CD4-positive, alpha-beta T cell treated with Interleukin-4 for 1 hour (primary cell): ENCODE data around the gene ZNF107.

Experiments used
- DNase-seq, 2 donors: peaks; one replicate each; pipeline ENCODE4 v3.0.0-alpha.2; 2020 to 2022

Gene ZNF107

GRCh38 chr7:64665980-64666662 lies at the start of gene ZNF107:
Gene ZNF107 (plus strand): TSS chr7:64666133. CDS start chr7:64666283, 150 bp downstream.
- peak; percentile 92 to 93 for DNase-seq

- DNase-seq: peak in 1 of 2 donors; percentile 64
Measured at GRCh38 chr7:64618785-64619456, 47.0 kb upstream of the ZNF107 start.

GRCh38 chr7:64619705-64620104 lies 46.2 kb upstream of the ZNF107 start:
- no peak for DNase-seq

- no peak for DNase-seq
Measured at GRCh38 chr7:64621656-64622055, 44.3 kb upstream of the ZNF107 start.

GRCh38 chr7:64625114-64626082 lies 40.5 kb upstream of the ZNF107 start:
- peak in 1 of 2 donors; percentile 46 for DNase-seq

GRCh38 chr7:64626083-64626469 lies 39.9 kb upstream of the ZNF107 start:
- no peak for DNase-seq

- DNase-seq: no peak
Measured at GRCh38 chr7:64626557-64626956, 39.4 kb upstream of the ZNF107 start.

- no peak for DNase-seq
Measured at GRCh38 chr7:64628192-64628591, 37.7 kb upstream of the ZNF107 start.

- no peak for DNase-seq
Measured at GRCh38 chr7:64628721-64629120, 37.2 kb upstream of the ZNF107 start.

- DNase-seq: peak in 1 of 2 donors; percentile 20
Measured at GRCh38 chr7:64630496-64630895, 35.4 kb upstream of the ZNF107 start.

GRCh38 chr7:64632029-64632428 lies 33.9 kb upstream of the ZNF107 start:
- no peak for DNase-seq

- no peak for DNase-seq
Measured at GRCh38 chr7:64633401-64633800, 32.5 kb upstream of the ZNF107 start.

GRCh38 chr7:64634406-64635062 lies 31.4 kb upstream of the ZNF107 start:
- DNase-seq: no peak

- DNase-seq: peak; percentile 11 to 22
Measured at GRCh38 chr7:64636386-64636785, 29.5 kb upstream of the ZNF107 start.

- DNase-seq: no peak
Measured at GRCh38 chr7:64637521-64638445, 28.1 kb upstream of the ZNF107 start.

GRCh38 chr7:64638822-64639221 lies 27.1 kb upstream of the ZNF107 start:
- no peak for DNase-seq

- DNase-seq: peak; percentile 11 to 18
Measured at GRCh38 chr7:64639267-64640001, 26.5 kb upstream of the ZNF107 start.

- no peak for DNase-seq
Measured at GRCh38 chr7:64640504-64640903, 25.4 kb upstream of the ZNF107 start.

GRCh38 chr7:64642046-64642445 lies 23.9 kb upstream of the ZNF107 start:
- DNase-seq: no peak

GRCh38 chr7:64642875-64643274 lies 23.1 kb upstream of the ZNF107 start:
- no peak for DNase-seq

GRCh38 chr7:64643566-64643965 lies 22.4 kb upstream of the ZNF107 start:
- no peak for DNase-seq
